ENCODE data around the gene SAMSN1. TPM values are rescaled to one million over a fixed set of nuclear protein-coding genes. Genes with fewer than 3 reads are reported as not detected.

Gene SAMSN1
- total RNA-seq, 1 experiment from 2014 or later, result 0.44 TPM

GRCh38 chr21:14584357-14585095 is 38.4 kb upstream of the SAMSN1 start:
- Histone ChIP-seq H3K36me3 (ENCODE audit: control insufficient read depth, insufficient read depth, low read length) (no peaks in the 10 kb centered on the region), H3K9me3 (ENCODE audit: control insufficient read depth, insufficient read depth, low read depth, low read length) (no peaks in the 10 kb centered on the region), H3K4me1 (ENCODE audit: control insufficient read depth, insufficient read depth, low read length) (no peaks in the 10 kb centered on the region), H3K27me3 (ENCODE audit: control insufficient read depth, insufficient read depth, low read length) (no peaks in the 10 kb centered on the region), H3K27ac (ENCODE audit: low read length) (no peak overlapping the region), H3K4me3 (ENCODE audit: low read depth in 2 of 2, low read length in 2 of 2) (no peak overlapping the region)
- CTCF ChIA-PET, result no interaction called here
- in situ Hi-C loops (cut with HindIII; ENCODE audit: low pct_unique_long_range_greater_than_20kb, low sequenced_read_pairs) (no loop called here), intact Hi-C loops (cut with micrococcal nuclease; ENCODE audit: unreplicated experiment) (no loop called here)
- BruUV-seq (replicated peaks), result no TSS peak
- TF ChIP-seq CTCF (IDR thresholded peaks at IDR 0.05) (no peak), POLR2AphosphoS5 (IDR thresholded peaks at IDR 0.05; ENCODE audit: low read depth, low read length) (no peak), SIN3A (IDR thresholded peaks at IDR 0.05; ENCODE audit: borderline replicate concordance, insufficient read depth, low read depth, low read length) (no peak), REST (IDR thresholded peaks at IDR 0.05; ENCODE audit: insufficient read depth in 1 of 2, low read depth in 2 of 2, low read length in 1 of 2) (no peak), TCF7L2 (IDR thresholded peaks at IDR 0.05; ENCODE audit: low read depth, low read length) (no peak)
- DNase-seq (ENCODE audit: low read depth, low spot score) (no peak), ATAC-seq (no peak)
- POLR2A ChIA-PET, result no interaction called here

GRCh38 chr21:14583629-14584255 is 37.6 kb upstream of the SAMSN1 start:
- intact Hi-C loops (cut with micrococcal nuclease; ENCODE audit: unreplicated experiment), result no loop called here
- H3K27me3 ChIP-seq (ENCODE audit: control insufficient read depth, insufficient read depth, low read length), result no peaks in the 10 kb centered on the region
- no peaks in the 10 kb centered on the region for H3K36me3 ChIP-seq (ENCODE audit: control insufficient read depth, insufficient read depth, low read length)
- no peaks in the 10 kb centered on the region for H3K9me3 ChIP-seq (ENCODE audit: control insufficient read depth, insufficient read depth, low read depth, low read length)
- in situ Hi-C loops (cut with HindIII; ENCODE audit: low pct_unique_long_range_greater_than_20kb, low sequenced_read_pairs), result no loop called here
- no TSS peak for BruUV-seq (replicated peaks)
- TF ChIP-seq POLR2AphosphoS5 (IDR thresholded peaks at IDR 0.05; ENCODE audit: low read depth, low read length) (no peak), SIN3A (IDR thresholded peaks at IDR 0.05; ENCODE audit: borderline replicate concordance, insufficient read depth, low read depth, low read length) (no peak), REST (IDR thresholded peaks at IDR 0.05; ENCODE audit: insufficient read depth in 1 of 2, low read depth in 2 of 2, low read length in 1 of 2) (no peak), CTCF (IDR thresholded peaks at IDR 0.05) (no peak), TCF7L2 (IDR thresholded peaks at IDR 0.05; ENCODE audit: low read depth, low read length) (no peak)
- H3K27ac ChIP-seq (ENCODE audit: low read length), result no peak overlapping the region
- no peak overlapping the region for H3K4me3 ChIP-seq (ENCODE audit: low read depth in 2 of 2, low read length in 2 of 2)
- ChIA-PET CTCF (no interaction called here), POLR2A (no interaction called here)
- DNase-seq (ENCODE audit: low read depth, low spot score) (no peak), ATAC-seq (no peak)
- H3K4me1 ChIP-seq (ENCODE audit: control insufficient read depth, insufficient read depth, low read length), result no peaks in the 10 kb centered on the region

Data from Panc1 (cell line).